HepG2 (cell line): ENCODE measurements around the gene MRPL28. TPM values are rescaled to one million over a fixed set of nuclear protein-coding genes. Genes with fewer than 3 reads are reported as not detected.

Experiments
- AGO1 ChIP-seq: fragments of 200-400 bp; formaldehyde crosslinking; IDR thresholded peaks from 2 replicates; pipeline ENCODE4 v1.6.1; 2017; ENCODE audit warnings: mild to moderate bottlenecking, low read depth, low read length, moderate library complexity; ENCODE audit not compliant: poor library complexity, severe bottlenecking
- BRD4 ChIP-seq: sonication (generic); formaldehyde crosslinking; IDR thresholded peaks from 2 replicates; pipeline ENCODE4 v1.4.0; 2020; ENCODE audit warnings: missing genetic modification reagents
- CBX5 ChIP-seq: sonication (generic); formaldehyde crosslinking; IDR thresholded peaks from 2 replicates; pipeline ENCODE4 v1.4.0; 2020; ENCODE audit warnings: missing genetic modification reagents, borderline replicate concordance
- CCAR2 ChIP-seq: fragments of 200-400 bp; formaldehyde crosslinking; optimal IDR thresholded peaks from 2 replicates; pipeline ENCODE3; 2018; ENCODE audit warnings: low read depth, mild to moderate bottlenecking, low read length, moderate library complexity
- DPF2 ChIP-seq: sonication (generic); formaldehyde crosslinking; IDR thresholded peaks from 2 replicates; pipeline ENCODE4 v1.4.0; 2020; ENCODE audit warnings: mild to moderate bottlenecking, low read depth, missing genetic modification reagents, borderline replicate concordance
- FOXJ3 ChIP-seq: sonication (generic); formaldehyde crosslinking; IDR thresholded peaks from 2 replicates; pipeline ENCODE4 v1.4.0; 2020; ENCODE audit warnings: missing genetic modification reagents, mild to moderate bottlenecking, borderline replicate concordance
- MIER2 ChIP-seq: IDR thresholded peaks from 2 replicates; pipeline ENCODE4 v1.6.1; 2016; ENCODE audit warnings: missing biosample characterization, missing genetic modification reagents
- MIXL1 ChIP-seq: IDR thresholded peaks from 2 replicates; pipeline ENCODE4 v1.6.1; 2016
- PHF21A ChIP-seq: sonication (generic); formaldehyde crosslinking; IDR thresholded peaks from 2 replicates; pipeline ENCODE4 v1.5.0; 2020; ENCODE audit warnings: mild to moderate bottlenecking, missing genetic modification reagents
- POLR2G ChIP-seq: fragments of 200-400 bp; formaldehyde crosslinking; IDR thresholded peaks from 2 replicates; pipeline ENCODE4 v1.6.1; 2018; ENCODE audit warnings: mild to moderate bottlenecking, low read depth, low read length, moderate library complexity
- TBX2 ChIP-seq: sonication (generic); formaldehyde crosslinking; IDR thresholded peaks from 2 replicates; pipeline ENCODE4 v1.5.0; 2020; ENCODE audit warnings: missing genetic modification reagents, mild to moderate bottlenecking, borderline replicate concordance
- TOE1 ChIP-seq: sonication (generic); formaldehyde crosslinking; IDR thresholded peaks from 2 replicates; pipeline ENCODE4 v1.4.0; 2020; ENCODE audit warnings: mild to moderate bottlenecking, missing genetic modification reagents
- ZEB1 ChIP-seq: IDR thresholded peaks from 2 replicates; pipeline ENCODE4 v1.6.1; 2012; ENCODE audit warnings: mild to moderate bottlenecking, low read depth, inconsistent platforms; ENCODE audit not compliant: insufficient replicate concordance
- ZKSCAN8 ChIP-seq: IDR thresholded peaks from 2 replicates; pipeline ENCODE4 v1.6.1; 2016; ENCODE audit warnings: borderline replicate concordance, missing genetic modification reagents, missing compliant biosample characterization
- ZNF34 ChIP-seq: sonication (generic); formaldehyde crosslinking; IDR thresholded peaks from 2 replicates; pipeline ENCODE4 v1.4.0; 2020; ENCODE audit warnings: mild to moderate bottlenecking, missing genetic modification reagents, borderline replicate concordance
- ZNF343 ChIP-seq: sonication (generic); formaldehyde crosslinking; IDR thresholded peaks from 2 replicates; pipeline ENCODE4 v1.4.0; 2020; ENCODE audit warnings: mild to moderate bottlenecking, missing genetic modification reagents
- ZNF766 ChIP-seq: sonication (generic); formaldehyde crosslinking; IDR thresholded peaks from 2 replicates; pipeline ENCODE4 v1.5.0; 2020; ENCODE audit warnings: missing genetic modification reagents, borderline replicate concordance
- ZNF790 ChIP-seq: sonication (generic); formaldehyde crosslinking; IDR thresholded peaks from 2 replicates; pipeline ENCODE4 v1.8.0; 2022; ENCODE audit warnings: missing genetic modification reagents, mild to moderate bottlenecking, borderline replicate concordance
- ZZZ3 ChIP-seq: sonication (generic); formaldehyde crosslinking; IDR thresholded peaks from 2 replicates; pipeline ENCODE4 v1.4.0; 2020; ENCODE audit warnings: missing genetic modification reagents, mild to moderate bottlenecking, borderline replicate concordance
- polyA plus RNA-seq, 8 experiments: library from polyadenylated mRNA; depleted of rRNA in 3 of 8; stranded (reverse) in 7 of 8; unstranded in 1 of 8; fragments of >200 nt; fragmentation: Illumina TruSeq in 4 of 8; extraction: Trizol in 4 of 8; gene quantifications; 2 replicates each; pipeline versions ENCODE4 v1.2.1 to v1.2.3, GENCODE V29; 2011 to 2016; ENCODE audit warnings: low read depth in 4 of 8, missing spikeins in 1 of 8, mixed read lengths in 1 of 8; ENCODE audit not compliant: insufficient read depth in 1 of 8
- total RNA-seq, 5 experiments: library from RNA; depleted of rRNA; stranded (reverse); fragments of >200 nt; fragmentation: Illumina TruSeq; extraction: Trizol; gene quantifications; 2 replicates each; pipeline ENCODE4 v1.2.3, GENCODE V29; 2016; ENCODE audit warnings: low read depth in 1 of 5
- TF ChIP-seq, protein P1 (sequence below): sonication (generic); formaldehyde crosslinking; IDR thresholded peaks from 2 replicates; pipeline ENCODE4 v1.4.0; 2020; ENCODE audit warnings: mild to moderate bottlenecking, missing genetic modification reagents
- TF ChIP-seq, protein P2 (sequence below), 2 experiments: IDR thresholded peaks; 2 replicates each; pipeline ENCODE4 v1.6.1; 2011 to 2012; ENCODE audit warnings: low read length in 2 of 2, borderline replicate concordance in 1 of 2, low read depth in 1 of 2, mild to moderate bottlenecking in 1 of 2, moderate library complexity in 1 of 2
- TF ChIP-seq, protein P3 (sequence below): sonication (generic); formaldehyde crosslinking; IDR thresholded peaks from 2 replicates; pipeline ENCODE4 v1.8.0; 2022; ENCODE audit warnings: mild to moderate bottlenecking, missing genetic modification reagents, moderate library complexity

MRPL28 gene
- total and polyA plus RNA-seq, 2 of the 13 experiments (the other 11 are each of a cell fraction or from before 2014, with no cell fraction given): 114 to 135 TPM

DNA sequence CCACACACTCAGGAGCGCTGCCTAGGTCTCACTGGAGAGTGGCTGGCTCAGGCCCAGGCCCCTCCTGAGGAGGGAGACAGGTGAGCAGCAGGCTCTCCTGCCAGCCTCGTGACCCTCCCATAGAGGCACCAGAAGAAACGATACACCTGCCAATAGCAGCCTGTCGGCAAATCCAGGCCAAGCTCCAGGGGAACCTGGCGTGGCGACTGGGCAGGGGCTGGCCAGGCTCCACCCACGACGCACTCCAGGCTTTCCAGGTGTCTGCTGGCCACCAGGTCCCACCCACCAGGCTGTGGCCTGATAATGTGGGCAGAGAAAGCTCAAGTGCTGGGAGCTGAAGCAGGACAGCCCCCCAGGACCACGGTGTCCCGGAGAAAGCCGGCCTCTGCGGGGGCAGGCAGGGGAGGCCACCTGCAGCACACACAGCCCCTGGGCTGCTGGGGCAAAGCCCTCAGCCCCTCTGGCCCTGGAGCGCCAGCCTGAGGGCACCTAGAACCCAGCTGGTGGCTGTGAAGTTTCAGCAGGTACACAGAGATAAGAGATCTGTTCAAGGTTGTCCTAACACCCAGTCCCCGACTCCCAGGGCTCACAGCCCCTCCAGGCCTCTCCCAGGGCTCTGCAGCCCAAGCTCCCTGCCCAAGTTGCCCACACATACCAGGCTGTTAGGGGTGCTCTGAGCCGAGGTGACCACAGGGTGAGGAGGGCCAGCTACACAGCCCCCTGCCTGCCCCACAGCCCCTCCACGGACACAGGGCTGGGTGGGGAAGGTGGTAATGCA, 9.0 kb upstream of the MRPL28 start (continued):
- TF ChIP-seq PHF21A (CRISPR knock-in tag) (no peak), MIXL1 (no peak), ZNF790 (CRISPR knock-in tag) (no peak), ZZZ3 (CRISPR knock-in tag) (no peak), TOE1 (no peak), FOXJ3 (CRISPR knock-in tag) (no peak), AGO1 (no peak), ZNF343 (no peak), ZKSCAN8 (no peak), ZEB1 (no peak), TBX2 (CRISPR knock-in tag) (peak; percentile 71), MIER2 (CRISPR knock-in tag) (no peak), BRD4 (CRISPR knock-in tag) (no peak), POLR2G (no peak), ZNF34 (CRISPR knock-in tag) (no peak), ZNF766 (no peak), CCAR2 (no peak), CBX5 (CRISPR knock-in tag) (no peak), DPF2 (CRISPR knock-in tag) (no peak)
- TF ChIP-seq, protein P1, sequence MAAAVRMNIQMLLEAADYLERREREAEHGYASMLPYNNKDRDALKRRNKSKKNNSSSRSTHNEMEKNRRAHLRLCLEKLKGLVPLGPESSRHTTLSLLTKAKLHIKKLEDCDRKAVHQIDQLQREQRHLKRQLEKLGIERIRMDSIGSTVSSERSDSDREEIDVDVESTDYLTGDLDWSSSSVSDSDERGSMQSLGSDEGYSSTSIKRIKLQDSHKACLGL (CRISPR knock-in tag): no peak
- TF ChIP-seq, protein P2, sequence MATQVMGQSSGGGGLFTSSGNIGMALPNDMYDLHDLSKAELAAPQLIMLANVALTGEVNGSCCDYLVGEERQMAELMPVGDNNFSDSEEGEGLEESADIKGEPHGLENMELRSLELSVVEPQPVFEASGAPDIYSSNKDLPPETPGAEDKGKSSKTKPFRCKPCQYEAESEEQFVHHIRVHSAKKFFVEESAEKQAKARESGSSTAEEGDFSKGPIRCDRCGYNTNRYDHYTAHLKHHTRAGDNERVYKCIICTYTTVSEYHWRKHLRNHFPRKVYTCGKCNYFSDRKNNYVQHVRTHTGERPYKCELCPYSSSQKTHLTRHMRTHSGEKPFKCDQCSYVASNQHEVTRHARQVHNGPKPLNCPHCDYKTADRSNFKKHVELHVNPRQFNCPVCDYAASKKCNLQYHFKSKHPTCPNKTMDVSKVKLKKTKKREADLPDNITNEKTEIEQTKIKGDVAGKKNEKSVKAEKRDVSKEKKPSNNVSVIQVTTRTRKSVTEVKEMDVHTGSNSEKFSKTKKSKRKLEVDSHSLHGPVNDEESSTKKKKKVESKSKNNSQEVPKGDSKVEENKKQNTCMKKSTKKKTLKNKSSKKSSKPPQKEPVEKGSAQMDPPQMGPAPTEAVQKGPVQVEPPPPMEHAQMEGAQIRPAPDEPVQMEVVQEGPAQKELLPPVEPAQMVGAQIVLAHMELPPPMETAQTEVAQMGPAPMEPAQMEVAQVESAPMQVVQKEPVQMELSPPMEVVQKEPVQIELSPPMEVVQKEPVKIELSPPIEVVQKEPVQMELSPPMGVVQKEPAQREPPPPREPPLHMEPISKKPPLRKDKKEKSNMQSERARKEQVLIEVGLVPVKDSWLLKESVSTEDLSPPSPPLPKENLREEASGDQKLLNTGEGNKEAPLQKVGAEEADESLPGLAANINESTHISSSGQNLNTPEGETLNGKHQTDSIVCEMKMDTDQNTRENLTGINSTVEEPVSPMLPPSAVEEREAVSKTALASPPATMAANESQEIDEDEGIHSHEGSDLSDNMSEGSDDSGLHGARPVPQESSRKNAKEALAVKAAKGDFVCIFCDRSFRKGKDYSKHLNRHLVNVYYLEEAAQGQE (IDR thresholded peaks at IDR 0.05; ENCODE audit: borderline replicate concordance in 1 of 2, low read depth in 1 of 2, low read length in 2 of 2): no peak
- TF ChIP-seq, protein P3, sequence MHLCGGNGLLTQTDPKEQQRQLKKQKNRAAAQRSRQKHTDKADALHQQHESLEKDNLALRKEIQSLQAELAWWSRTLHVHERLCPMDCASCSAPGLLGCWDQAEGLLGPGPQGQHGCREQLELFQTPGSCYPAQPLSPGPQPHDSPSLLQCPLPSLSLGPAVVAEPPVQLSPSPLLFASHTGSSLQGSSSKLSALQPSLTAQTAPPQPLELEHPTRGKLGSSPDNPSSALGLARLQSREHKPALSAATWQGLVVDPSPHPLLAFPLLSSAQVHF (CRISPR knock-in tag): no peak
